ENCODE results near the gene HS3ST5.

HS3ST5 gene

GRCh38 chr6:114271405-114271804 lies 71.4 kb downstream of the HS3ST5 start:
- TF ChIP-seq CTCF (IDR thresholded peaks at IDR 0.05; ENCODE audit: low read length) (no peak), EZH2 (optimal IDR thresholded peaks at IDR 0.05; ENCODE audit: low read depth, low read length) (no peak), EZH2phosphoT487 (IDR thresholded peaks at IDR 0.05; ENCODE audit: low read length) (no peak)
- no peak overlapping the region for H2AFZ ChIP-seq (ENCODE audit: low read length)

GRCh38 chr6:114267897-114268296 lies 74.9 kb downstream of the HS3ST5 start:
- no peak for TF ChIP-seq CTCF (IDR thresholded peaks at IDR 0.05; ENCODE audit: low read length)
- TF ChIP-seq EZH2phosphoT487 (IDR thresholded peaks at IDR 0.05; ENCODE audit: low read length): no peak
- no peak for TF ChIP-seq EZH2 (optimal IDR thresholded peaks at IDR 0.05; ENCODE audit: low read depth, low read length)
- H3K9ac ChIP-seq (ENCODE audit: low read length): no peak overlapping the region

More at GRCh38 chr6:114271405-114271804, 71.4 kb downstream of the HS3ST5 start:
- H3K9ac ChIP-seq (ENCODE audit: low read length): no peak overlapping the region
- no peaks in the 10 kb centered on the region for H3K9me2 ChIP-seq (replicated peaks; ENCODE audit: insufficient read depth, low read length)
- H3K4me1 ChIP-seq (ENCODE audit: low read length): no peaks in the 10 kb centered on the region
- H3K79me2 ChIP-seq (ENCODE audit: low read length): no peaks in the 10 kb centered on the region
- H3K4me3 ChIP-seq (ENCODE audit: low read length): no peak overlapping the region
- no peaks in the 10 kb centered on the region for H3K36me3 ChIP-seq (replicated peaks; ENCODE audit: insufficient read depth, low read length)
- no peaks in the 10 kb centered on the region for H3K27me3 ChIP-seq (replicated peaks; ENCODE audit: insufficient read depth, low read length)
- H3F3A ChIP-seq (ENCODE audit: insufficient read depth, low read length): no peaks in the 10 kb centered on the region
- H4K20me1 ChIP-seq (ENCODE audit: insufficient read depth, low read length): no peaks in the 10 kb centered on the region
- DNase-seq: no peak
- no peak overlapping the region for H3K27ac ChIP-seq (ENCODE audit: low read length)
- no peak overlapping the region for H3K4me2 ChIP-seq (ENCODE audit: low read depth, low read length)
- no peaks in the 10 kb centered on the region for H3K9me3 ChIP-seq (replicated peaks; ENCODE audit: insufficient read depth, low read length)

GRCh38 chr6:114260810-114261209 lies 82.0 kb downstream of the HS3ST5 start:
- Histone ChIP-seq H2AFZ (ENCODE audit: low read length) (no peak overlapping the region), H3K4me3 (ENCODE audit: low read length) (no peak overlapping the region), H3K4me1 (ENCODE audit: low read length) (no peaks in the 10 kb centered on the region), H3K36me3 (replicated peaks; ENCODE audit: insufficient read depth, low read length) (no peaks in the 10 kb centered on the region), H3K27me3 (replicated peaks; ENCODE audit: insufficient read depth, low read length) (no peaks in the 10 kb centered on the region), H3K9me2 (replicated peaks; ENCODE audit: insufficient read depth, low read length) (no peaks in the 10 kb centered on the region), H3K27ac (ENCODE audit: low read length) (no peak overlapping the region), H3K4me2 (ENCODE audit: low read depth, low read length) (no peak overlapping the region), H3K79me2 (ENCODE audit: low read length) (no peaks in the 10 kb centered on the region), H3F3A (ENCODE audit: insufficient read depth, low read length) (no peaks in the 10 kb centered on the region), H3K9ac (ENCODE audit: low read length) (no peak overlapping the region), H4K20me1 (ENCODE audit: insufficient read depth, low read length) (no peaks in the 10 kb centered on the region), H3K9me3 (replicated peaks; ENCODE audit: insufficient read depth, low read length) (no peaks in the 10 kb centered on the region)
- TF ChIP-seq EZH2phosphoT487 (IDR thresholded peaks at IDR 0.05; ENCODE audit: low read length) (no peak), EZH2 (optimal IDR thresholded peaks at IDR 0.05; ENCODE audit: low read depth, low read length) (no peak), CTCF (IDR thresholded peaks at IDR 0.05; ENCODE audit: low read length) (no peak)
- DNase-seq: no peak

More at GRCh38 chr6:114267897-114268296, 74.9 kb downstream of the HS3ST5 start:
- no peaks in the 10 kb centered on the region for H3K9me2 ChIP-seq (replicated peaks; ENCODE audit: insufficient read depth, low read length)
- DNase-seq: no peak
- H3K36me3 ChIP-seq (replicated peaks; ENCODE audit: insufficient read depth, low read length): no peaks in the 10 kb centered on the region
- H3K4me3 ChIP-seq (ENCODE audit: low read length): no peak overlapping the region
- H3K27ac ChIP-seq (ENCODE audit: low read length): no peak overlapping the region
- no peaks in the 10 kb centered on the region for H3K79me2 ChIP-seq (ENCODE audit: low read length)
- H3K9me3 ChIP-seq (replicated peaks; ENCODE audit: insufficient read depth, low read length): no peaks in the 10 kb centered on the region
- H3K27me3 ChIP-seq (replicated peaks; ENCODE audit: insufficient read depth, low read length): no peaks in the 10 kb centered on the region
- no peaks in the 10 kb centered on the region for H3F3A ChIP-seq (ENCODE audit: insufficient read depth, low read length)
- no peak overlapping the region for H2AFZ ChIP-seq (ENCODE audit: low read length)
- no peaks in the 10 kb centered on the region for H3K4me1 ChIP-seq (ENCODE audit: low read length)
- H4K20me1 ChIP-seq (ENCODE audit: insufficient read depth, low read length): no peaks in the 10 kb centered on the region
- H3K4me2 ChIP-seq (ENCODE audit: low read depth, low read length): no peak overlapping the region

Data from MM.1S (cell line).